HepG2 (cell line): ENCODE measurements around the gene HBB. TPM values are rescaled to one million over a fixed set of nuclear protein-coding genes. Genes with fewer than 3 reads are reported as not detected.

ENCODE experiments used
- ATAC-seq: fragments of 200-7000 bp; cut with Tn5 transposase; 3 replicates; pipeline ENCODE4 v1.9.1; 2020; ENCODE audit warnings: mild to moderate bottlenecking, moderate library complexity
- BruUV-seq: library from RNA; stranded (reverse); fragments of 400-500 nt; replicated peaks from 2 replicates; lab custom pipeline; 2021; lab: Mats Ljungman, UMichigan
- CTCF ChIA-PET: fragments of 300-600 bp; formaldehyde crosslinking; extraction: SDS; loops from one replicate; lab custom pipeline; 2021; ENCODE audit warnings: low total read pairs, inconsistent platforms, low intra/inter-chr PET ratio; lab: Yijun Ruan, JAX
- POLR2A ChIA-PET: fragments of 350-600 bp; sonication (Branson Sonifier 250); formaldehyde crosslinking; loops from one replicate; lab custom pipeline; 2020; ENCODE audit warnings: antibody characterized with exemption, inconsistent platforms; lab: Yijun Ruan, JAX
- DNase-seq: peaks from one replicate; pipeline ENCODE4 v3.0.0-alpha.2; 2015; ENCODE audit warnings: low spot score
- FAIRE-seq: peaks from 3 replicates; lab custom pipeline; 2011; peaks lifted over from hg19 to GRCh38; lab: Jason Lieb, UNC
- H2AFZ ChIP-seq: one replicate; pipeline ENCODE4 v1.6.1; 2011; ENCODE audit warnings: low read length, inconsistent platforms
- H3K27ac ChIP-seq: fragments of 300-600 bp; 3 replicates; pipeline ENCODE4 v1.8.0; 2011; ENCODE audit warnings: mixed run types, mild to moderate bottlenecking, mixed read lengths, low read length, inconsistent platforms; ENCODE audit not compliant: insufficient read depth; ENCODE audit errors: extremely low read length
- H3K27me3 ChIP-seq, 2 experiments: fragments of 200-600 bp in 1 of 2; 2 replicates in 1 of 2; 3 replicates in 1 of 2; pipeline versions ENCODE4 v1.6.0 to v1.8.0; 2011; ENCODE audit warnings: low read length in 2 of 2, mild to moderate bottlenecking in 2 of 2, moderate library complexity in 2 of 2, inconsistent platforms in 1 of 2; ENCODE audit not compliant: insufficient read depth in 2 of 2, control insufficient read depth in 1 of 2
- H3K36me3 ChIP-seq, 2 experiments: fragments of 200-600 bp in 1 of 2; replicated peaks in 1 of 2; 2 replicates in 1 of 2; 3 replicates in 1 of 2; pipeline versions ENCODE4 v1.5.1 to v1.8.0; 2011; ENCODE audit warnings: low read length in 2 of 2, inconsistent platforms in 1 of 2; ENCODE audit not compliant: insufficient read depth in 2 of 2, control insufficient read depth in 1 of 2
- H3K4me1 ChIP-seq: 2 replicates; pipeline ENCODE4 v1.5.1; 2012; ENCODE audit warnings: low read length, inconsistent platforms; ENCODE audit not compliant: insufficient read depth
- H3K4me2 ChIP-seq: 2 replicates; pipeline ENCODE4 v1.6.0; 2011; ENCODE audit warnings: low read depth, low read length, inconsistent platforms
- H3K4me3 ChIP-seq, 3 experiments: fragments of 200-600 bp in 1 of 3; sonication (generic), shearing (Covaris generic) in 1 of 3; replicated peaks in 1 of 3; 2 replicates each; pipeline ENCODE4 v1.5.1; 2011 to 2016; ENCODE audit warnings: low read length in 3 of 3, inconsistent platforms in 2 of 3, low read depth in 2 of 3, mild to moderate bottlenecking in 2 of 3, control low read depth in 1 of 3, mixed read lengths in 1 of 3; ENCODE audit not compliant: insufficient read depth in 1 of 3
- H3K79me2 ChIP-seq: one replicate; pipeline ENCODE4 v1.6.1; 2011; ENCODE audit warnings: low read length, inconsistent platforms; ENCODE audit not compliant: insufficient read depth
- H3K9ac ChIP-seq: 2 replicates; pipeline ENCODE4 v1.6.0; 2011; ENCODE audit warnings: mild to moderate bottlenecking, low read depth, low read length, inconsistent platforms; ENCODE audit not compliant: insufficient read depth
- H3K9me3 ChIP-seq: 2 replicates; pipeline ENCODE4 v1.5.1; 2012; ENCODE audit warnings: mild to moderate bottlenecking, low read length
- H4K20me1 ChIP-seq: 2 replicates; pipeline ENCODE4 v1.6.0; 2011; ENCODE audit warnings: inconsistent platforms, mild to moderate bottlenecking, low read length, moderate library complexity; ENCODE audit not compliant: insufficient read depth
- FOXJ3 ChIP-seq: sonication (generic); formaldehyde crosslinking; IDR thresholded peaks from 2 replicates; pipeline ENCODE4 v1.4.0; 2020; ENCODE audit warnings: missing genetic modification reagents, mild to moderate bottlenecking, borderline replicate concordance
- GABPB1 ChIP-seq: IDR thresholded peaks from 2 replicates; pipeline ENCODE4 v1.6.1; 2016; ENCODE audit warnings: mild to moderate bottlenecking, missing genetic modification reagents, moderate library complexity, missing compliant biosample characterization
- HCFC1 ChIP-seq: fragments of 150-350 bp; IDR thresholded peaks from 2 replicates; pipeline ENCODE4 v1.6.1; 2014; ENCODE audit warnings: low read depth, low read length
- MLLT10 ChIP-seq: sonication (generic); formaldehyde crosslinking; IDR thresholded peaks from 2 replicates; pipeline ENCODE4 v1.4.0; 2020; ENCODE audit warnings: missing genetic modification reagents
- SP140L ChIP-seq: sonication (generic); formaldehyde crosslinking; IDR thresholded peaks from 2 replicates; pipeline ENCODE4 v1.4.0; 2020; ENCODE audit warnings: missing genetic modification reagents, borderline replicate concordance
- ZFP37 ChIP-seq: sonication (generic); formaldehyde crosslinking; IDR thresholded peaks from 2 replicates; pipeline ENCODE4 v1.4.0; 2020; ENCODE audit warnings: missing genetic modification reagents, borderline replicate concordance
- ZNF746 ChIP-seq: sonication (generic); formaldehyde crosslinking; IDR thresholded peaks from 2 replicates; pipeline ENCODE4 v1.8.0; 2022; ENCODE audit warnings: mild to moderate bottlenecking, missing genetic modification reagents
- WGBS: methylation state at CpG from one replicate; pipeline ENCODE4 v1.1.6; 2017; ENCODE audit warnings: low lambda C conversion rate; 5-methylcytosine and 5-hydroxymethylcytosine counted together
- in situ Hi-C: cut with HindIII; loops from 2 replicates; pipeline ENCODE4 v1.10.0; 2017; ENCODE audit warnings: low pct_unique_long_range_greater_than_20kb; ENCODE audit not compliant: extremely low pct_ligation_motif_present
- intact Hi-C: fragments of 100-400 bp; cut with micrococcal nuclease; formaldehyde crosslinking; loops from one replicate; pipeline ENCODE4 v1.10.0; 2022; ENCODE audit not compliant: unreplicated experiment
- polyA plus RNA-seq, 8 experiments: library from polyadenylated mRNA; depleted of rRNA in 3 of 8; stranded (reverse) in 7 of 8; unstranded in 1 of 8; fragments of >200 nt; fragmentation: Illumina TruSeq in 4 of 8; extraction: Trizol in 4 of 8; gene quantifications; 2 replicates each; pipeline versions ENCODE4 v1.2.1 to v1.2.3, GENCODE V29; 2011 to 2016; ENCODE audit warnings: low read depth in 4 of 8, missing spikeins in 1 of 8, mixed read lengths in 1 of 8; ENCODE audit not compliant: insufficient read depth in 1 of 8
- total RNA-seq, 5 experiments: library from RNA; depleted of rRNA; stranded (reverse); fragments of >200 nt; fragmentation: Illumina TruSeq; extraction: Trizol; gene quantifications; 2 replicates each; pipeline ENCODE4 v1.2.3, GENCODE V29; 2016; ENCODE audit warnings: low read depth in 1 of 5
- TF ChIP-seq, protein P1 (sequence below): fragments of 450-650 bp; IDR thresholded peaks from 2 replicates; pipeline ENCODE4 v1.6.1; 2016
- TF ChIP-seq, protein P2 (sequence below): sonication (generic); formaldehyde crosslinking; IDR thresholded peaks from 2 replicates; pipeline ENCODE4 v1.5.1; 2020; ENCODE audit warnings: mild to moderate bottlenecking, missing genetic modification reagents, moderate library complexity
- TF ChIP-seq, protein P3 (sequence below), 2 experiments: sonication (generic) in 1 of 2; formaldehyde crosslinking in 1 of 2; IDR thresholded peaks; 2 replicates each; pipeline versions ENCODE4 v1.5.1 to v1.6.1; 2011 to 2020; ENCODE audit warnings: borderline replicate concordance in 1 of 2, low read depth in 1 of 2, low read length in 1 of 2, mild to moderate bottlenecking in 1 of 2, missing genetic modification reagents in 1 of 2, moderate library complexity in 1 of 2
- TF ChIP-seq, protein P4 (sequence below): sonication (generic); formaldehyde crosslinking; IDR thresholded peaks from 2 replicates; pipeline ENCODE4 v1.5.1; 2020; ENCODE audit warnings: missing genetic modification reagents, mild to moderate bottlenecking, borderline replicate concordance
- TF ChIP-seq, protein P5 (sequence below): sonication (generic); formaldehyde crosslinking; IDR thresholded peaks from 2 replicates; pipeline ENCODE4 v1.8.0; 2022; ENCODE audit warnings: missing genetic modification reagents, low read depth, mild to moderate bottlenecking, borderline replicate concordance
- TF ChIP-seq, protein P6 (sequence below): IDR thresholded peaks from 2 replicates; pipeline ENCODE4 v1.6.1; 2016; ENCODE audit warnings: missing genetic modification reagents, missing compliant biosample characterization

Gene HBB
- total and polyA plus RNA-seq, 2 of the 13 experiments (the other 11 are each of a cell fraction or from before 2014, with no cell fraction given), result not detected

DNA sequence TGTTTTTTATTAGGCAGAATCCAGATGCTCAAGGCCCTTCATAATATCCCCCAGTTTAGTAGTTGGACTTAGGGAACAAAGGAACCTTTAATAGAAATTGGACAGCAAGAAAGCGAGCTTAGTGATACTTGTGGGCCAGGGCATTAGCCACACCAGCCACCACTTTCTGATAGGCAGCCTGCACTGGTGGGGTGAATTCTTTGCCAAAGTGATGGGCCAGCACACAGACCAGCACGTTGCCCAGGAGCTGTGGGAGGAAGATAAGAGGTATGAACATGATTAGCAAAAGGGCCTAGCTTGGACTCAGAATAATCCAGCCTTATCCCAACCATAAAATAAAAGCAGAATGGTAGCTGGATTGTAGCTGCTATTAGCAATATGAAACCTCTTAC is 1.4 kb downstream of the HBB start (continued):
- TF ChIP-seq, protein P1, sequence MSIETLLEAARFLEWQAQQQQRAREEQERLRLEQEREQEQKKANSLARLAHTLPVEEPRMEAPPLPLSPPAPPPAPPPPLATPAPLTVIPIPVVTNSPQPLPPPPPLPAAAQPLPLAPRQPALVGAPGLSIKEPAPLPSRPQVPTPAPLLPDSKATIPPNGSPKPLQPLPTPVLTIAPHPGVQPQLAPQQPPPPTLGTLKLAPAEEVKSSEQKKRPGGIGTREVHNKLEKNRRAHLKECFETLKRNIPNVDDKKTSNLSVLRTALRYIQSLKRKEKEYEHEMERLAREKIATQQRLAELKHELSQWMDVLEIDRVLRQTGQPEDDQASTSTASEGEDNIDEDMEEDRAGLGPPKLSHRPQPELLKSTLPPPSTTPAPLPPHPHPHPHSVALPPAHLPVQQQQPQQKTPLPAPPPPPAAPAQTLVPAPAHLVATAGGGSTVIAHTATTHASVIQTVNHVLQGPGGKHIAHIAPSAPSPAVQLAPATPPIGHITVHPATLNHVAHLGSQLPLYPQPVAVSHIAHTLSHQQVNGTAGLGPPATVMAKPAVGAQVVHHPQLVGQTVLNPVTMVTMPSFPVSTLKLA, result no peak
- TF ChIP-seq SP140L (CRISPR knock-in tag), result no peak

DNA sequence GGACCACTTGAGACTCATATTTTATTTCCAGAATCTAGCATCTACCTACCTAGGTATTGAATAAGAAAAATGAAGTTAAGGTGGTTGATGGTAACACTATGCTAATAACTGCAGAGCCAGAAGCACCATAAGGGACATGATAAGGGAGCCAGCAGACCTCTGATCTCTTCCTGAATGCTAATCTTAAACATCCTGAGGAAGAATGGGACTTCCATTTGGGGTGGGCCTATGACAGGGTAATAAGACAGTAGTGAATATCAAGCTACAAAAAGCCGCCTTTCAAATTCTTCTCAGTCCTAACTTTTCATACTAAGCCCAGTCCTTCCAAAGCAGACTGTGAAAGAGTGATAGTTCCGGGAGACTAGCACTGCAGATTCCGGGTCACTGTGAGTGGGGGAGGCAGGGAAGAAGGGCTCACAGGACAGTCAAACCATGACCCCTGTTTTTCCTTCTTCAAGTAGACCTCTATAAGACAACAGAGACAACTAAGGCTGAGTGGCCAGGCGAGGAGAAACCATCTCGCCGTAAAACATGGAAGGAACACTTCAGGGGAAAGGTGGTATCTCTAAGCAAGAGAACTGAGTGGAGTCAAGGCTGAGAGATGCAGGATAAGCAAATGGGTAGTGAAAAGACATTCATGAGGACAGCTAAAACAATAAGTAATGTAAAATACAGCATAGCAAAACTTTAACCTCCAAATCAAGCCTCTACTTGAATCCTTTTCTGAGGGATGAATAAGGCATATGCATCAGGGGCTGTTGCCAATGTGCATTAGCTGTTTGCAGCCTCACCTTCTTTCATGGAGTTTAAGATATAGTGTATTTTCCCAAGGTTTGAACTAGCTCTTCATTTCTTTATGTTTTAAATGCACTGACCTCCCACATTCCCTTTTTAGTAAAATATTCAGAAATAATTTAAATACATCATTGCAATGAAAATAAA is 2.1 kb downstream of the HBB start:
- intact Hi-C loops (no loop called here), in situ Hi-C loops (no loop called here)
- ChIA-PET CTCF (no interaction called here), POLR2A (no interaction called here)
- 7% methylated on average over 6 of the region's 6 CpGs for WGBS
- Histone ChIP-seq H3K9me3 (no peaks in the 10 kb centered on the region), H3K4me1 (no peaks in the 10 kb centered on the region), H3K79me2 (no peaks in the 10 kb centered on the region), H3K4me3 (no peak overlapping the region), H3K27me3 (peaks cover 0 to 3% of the 10 kb centered on the region in 2 experiments; a peak in 1 of 5 replicates), H3K4me2 (no peak overlapping the region), H3K27ac (no peak overlapping the region), H3K9ac (no peak overlapping the region), H4K20me1 (no peaks in the 10 kb centered on the region), H2AFZ (no peak overlapping the region), H3K36me3 (no peaks in the 10 kb centered on the region)
- ATAC-seq (no peak), FAIRE-seq (no peak), DNase-seq (no peak)
- BruUV-seq, result no TSS peak
- TF ChIP-seq, protein P2, sequence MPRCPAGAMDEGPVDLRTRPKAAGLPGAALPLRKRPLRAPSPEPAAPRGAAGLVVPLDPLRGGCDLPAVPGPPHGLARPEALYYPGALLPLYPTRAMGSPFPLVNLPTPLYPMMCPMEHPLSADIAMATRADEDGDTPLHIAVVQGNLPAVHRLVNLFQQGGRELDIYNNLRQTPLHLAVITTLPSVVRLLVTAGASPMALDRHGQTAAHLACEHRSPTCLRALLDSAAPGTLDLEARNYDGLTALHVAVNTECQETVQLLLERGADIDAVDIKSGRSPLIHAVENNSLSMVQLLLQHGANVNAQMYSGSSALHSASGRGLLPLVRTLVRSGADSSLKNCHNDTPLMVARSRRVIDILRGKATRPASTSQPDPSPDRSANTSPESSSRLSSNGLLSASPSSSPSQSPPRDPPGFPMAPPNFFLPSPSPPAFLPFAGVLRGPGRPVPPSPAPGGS, result no peak
- TF ChIP-seq, protein P3, sequence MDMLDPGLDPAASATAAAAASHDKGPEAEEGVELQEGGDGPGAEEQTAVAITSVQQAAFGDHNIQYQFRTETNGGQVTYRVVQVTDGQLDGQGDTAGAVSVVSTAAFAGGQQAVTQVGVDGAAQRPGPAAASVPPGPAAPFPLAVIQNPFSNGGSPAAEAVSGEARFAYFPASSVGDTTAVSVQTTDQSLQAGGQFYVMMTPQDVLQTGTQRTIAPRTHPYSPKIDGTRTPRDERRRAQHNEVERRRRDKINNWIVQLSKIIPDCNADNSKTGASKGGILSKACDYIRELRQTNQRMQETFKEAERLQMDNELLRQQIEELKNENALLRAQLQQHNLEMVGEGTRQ (IDR thresholded peaks at IDR 0.05; ENCODE audit: low read depth, low read length), result no peak
- TF ChIP-seq, protein P3 (CRISPR knock-in tag; IDR thresholded peaks at IDR 0.05; ENCODE audit: borderline replicate concordance), result no peak
- TF ChIP-seq HCFC1 (no peak), GABPB1 (CRISPR knock-in tag) (no peak), FOXJ3 (CRISPR knock-in tag) (no peak), ZFP37 (CRISPR knock-in tag) (no peak), MLLT10 (CRISPR knock-in tag) (no peak), ZNF746 (no peak)
- TF ChIP-seq, protein P4, sequence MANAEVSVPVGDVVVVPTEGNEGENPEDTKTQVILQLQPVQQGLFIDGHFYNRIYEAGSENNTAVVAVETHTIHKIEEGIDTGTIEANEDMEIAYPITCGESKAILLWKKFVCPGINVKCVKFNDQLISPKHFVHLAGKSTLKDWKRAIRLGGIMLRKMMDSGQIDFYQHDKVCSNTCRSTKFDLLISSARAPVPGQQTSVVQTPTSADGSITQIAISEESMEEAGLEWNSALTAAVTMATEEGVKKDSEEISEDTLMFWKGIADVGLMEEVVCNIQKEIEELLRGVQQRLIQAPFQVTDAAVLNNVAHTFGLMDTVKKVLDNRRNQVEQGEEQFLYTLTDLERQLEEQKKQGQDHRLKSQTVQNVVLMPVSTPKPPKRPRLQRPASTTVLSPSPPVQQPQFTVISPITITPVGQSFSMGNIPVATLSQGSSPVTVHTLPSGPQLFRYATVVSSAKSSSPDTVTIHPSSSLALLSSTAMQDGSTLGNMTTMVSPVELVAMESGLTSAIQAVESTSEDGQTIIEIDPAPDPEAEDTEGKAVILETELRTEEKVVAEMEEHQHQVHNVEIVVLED, result no peak
- TF ChIP-seq, protein P5, sequence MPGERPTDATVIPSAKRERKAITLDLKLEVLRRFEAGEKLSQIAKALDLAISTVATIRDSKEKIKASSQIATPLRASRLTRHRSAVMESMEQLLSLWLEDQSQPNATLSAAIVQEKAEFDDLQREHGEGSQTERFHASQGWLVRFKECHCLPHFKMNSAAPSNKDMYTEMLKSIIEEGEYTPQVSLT (CRISPR knock-in tag), result no peak
- TF ChIP-seq, protein P6, sequence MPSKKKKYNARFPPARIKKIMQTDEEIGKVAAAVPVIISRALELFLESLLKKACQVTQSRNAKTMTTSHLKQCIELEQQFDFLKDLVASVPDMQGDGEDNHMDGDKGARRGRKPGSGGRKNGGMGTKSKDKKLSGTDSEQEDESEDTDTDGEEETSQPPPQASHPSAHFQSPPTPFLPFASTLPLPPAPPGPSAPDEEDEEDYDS, result no peak
